Caco-2 (cell line): ENCODE data around the gene CACNA1H. TPM values are rescaled to one million over a fixed set of nuclear protein-coding genes. Genes with fewer than 3 reads are reported as not detected.

Experiments used
- BruUV-seq: library from RNA; stranded (reverse); fragments of 400-500 nt; replicated peaks from 2 replicates; lab custom pipeline; 2021; lab: Mats Ljungman, UMichigan
- CTCF ChIA-PET: fragments of 300-600 bp; sonication (Branson Sonifier 250); formaldehyde crosslinking; loops from one replicate; lab custom pipeline; 2022; ENCODE audit warnings: antibody characterized with exemption; lab: Charles Lee
- POLR2A ChIA-PET: fragments of 300-600 bp; sonication (Branson Sonifier 250); formaldehyde crosslinking; loops from one replicate; lab custom pipeline; 2022; ENCODE audit warnings: antibody characterized with exemption; lab: Charles Lee
- DNase-seq, 2 experiments: peaks; one replicate each; pipeline versions ENCODE4 v3.0.0 to v3.0.0-alpha.2; 2020 to 2022
- H3K27me3 ChIP-seq: replicated peaks from 2 replicates; pipeline ENCODE4 v1.6.0; 2011; ENCODE audit warnings: low read length; ENCODE audit not compliant: control insufficient read depth, insufficient read depth
- H3K36me3 ChIP-seq: 2 replicates; pipeline ENCODE4 v1.5.1; 2011; ENCODE audit warnings: low read length; ENCODE audit not compliant: control insufficient read depth, insufficient read depth
- H3K4me1 ChIP-seq: fragments of 250-450 bp; sonication (Bioruptor Pico); 2 replicates; pipeline ENCODE4 v1.5.1; 2020; ENCODE audit warnings: mild to moderate bottlenecking
- H3K4me3 ChIP-seq: 2 replicates; pipeline ENCODE4 v1.5.1; 2011; ENCODE audit warnings: low read depth, mild to moderate bottlenecking, control low read depth, low read length
- H3K9me3 ChIP-seq: fragments of 250-450 bp; sonication (Bioruptor Pico); 2 replicates; pipeline ENCODE4 v1.5.1; 2020; ENCODE audit warnings: mild to moderate bottlenecking, moderate library complexity
- H3K27ac Mint-ChIP-seq: one replicate; pipeline ENCODE4 v1.8.0; 2022; ENCODE audit warnings: mixed read lengths; ENCODE audit not compliant: unreplicated experiment
- H3K27me3 Mint-ChIP-seq: one replicate; pipeline ENCODE4 v1.8.0; 2022; ENCODE audit warnings: mixed read lengths; ENCODE audit not compliant: insufficient read depth, unreplicated experiment
- H3K36me3 Mint-ChIP-seq: one replicate; pipeline ENCODE4 v1.8.0; 2022; ENCODE audit warnings: mild to moderate bottlenecking, mixed read lengths; ENCODE audit not compliant: insufficient read depth, unreplicated experiment
- H3K4me1 Mint-ChIP-seq: one replicate; pipeline ENCODE4 v1.8.0; 2022; ENCODE audit warnings: low read depth, mixed read lengths; ENCODE audit not compliant: unreplicated experiment
- H3K4me3 Mint-ChIP-seq: one replicate; pipeline ENCODE4 v1.8.0; 2022; ENCODE audit warnings: mild to moderate bottlenecking, moderate library complexity, mixed read lengths; ENCODE audit not compliant: unreplicated experiment
- H3K9me3 Mint-ChIP-seq: one replicate; pipeline ENCODE4 v1.8.0; 2022; ENCODE audit warnings: mixed read lengths; ENCODE audit not compliant: unreplicated experiment
- intact Hi-C: fragments of 100-400 bp; cut with micrococcal nuclease; formaldehyde crosslinking; loops from one replicate; pipeline ENCODE4 v1.10.0; 2022; ENCODE audit not compliant: unreplicated experiment
- total RNA-seq: library from RNA; stranded (reverse); gene quantifications from 2 replicates; pipeline ENCODE4 v1.2.3, GENCODE V29; 2022
- TF ChIP-seq, protein P1 (sequence below), 2 experiments: fragments of 200-600 bp in 1 of 2; IDR thresholded peaks; 1 replicate in 1 of 2; 2 replicates in 1 of 2; pipeline versions ENCODE4 v1.5.1 to v1.8.0; 2011 to 2022; ENCODE audit warnings: antibody characterized with exemption in 1 of 2, control low read depth in 1 of 2, inconsistent platforms in 1 of 2, low read depth in 1 of 2, low read length in 1 of 2, mild to moderate bottlenecking in 1 of 2, moderate library complexity in 1 of 2; ENCODE audit not compliant: insufficient read depth in 1 of 2, severe bottlenecking in 1 of 2, unreplicated experiment in 1 of 2

CACNA1H gene
- total RNA-seq, 1 experiment from 2014 or later: 5.1 TPM

DNA sequence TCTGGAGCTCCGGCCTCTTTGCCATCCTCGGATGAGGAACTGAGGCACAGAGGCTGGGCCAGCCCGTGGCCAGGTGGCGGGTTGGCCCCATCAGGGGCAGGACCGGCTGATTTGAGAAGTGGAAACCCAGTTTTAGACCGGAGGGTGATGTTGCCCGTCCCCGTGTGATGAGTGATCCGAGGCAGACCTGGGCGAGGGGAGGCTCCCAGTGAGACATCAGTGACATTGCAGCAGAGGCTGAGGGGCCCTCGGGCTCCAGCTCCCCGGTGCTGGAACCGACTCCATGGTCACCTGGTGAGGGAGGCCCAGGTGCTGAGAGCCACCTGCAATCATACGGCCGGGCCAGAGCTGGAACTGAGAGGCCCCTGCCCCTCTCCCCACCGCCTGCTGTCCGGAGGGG is 26.9 kb upstream of the CACNA1H start:
- no peaks in the 10 kb centered on the region for H3K36me3 ChIP-seq
- Mint-ChIP-seq H3K9me3 (no peaks in the 10 kb centered on the region), H3K4me1 (no peaks in the 10 kb centered on the region), H3K36me3 (no peaks in the 10 kb centered on the region), H3K4me3 (no peak overlapping the region), H3K27ac (no peak overlapping the region), H3K27me3 (no peaks in the 10 kb centered on the region)
- no peak overlapping the region for H3K4me3 ChIP-seq
- H3K27me3 ChIP-seq: no peaks in the 10 kb centered on the region
- no TSS peak for BruUV-seq
- ChIA-PET POLR2A (no interaction called here), CTCF (no interaction called here)
- intact Hi-C loops: no loop called here
- TF ChIP-seq, protein P1, sequence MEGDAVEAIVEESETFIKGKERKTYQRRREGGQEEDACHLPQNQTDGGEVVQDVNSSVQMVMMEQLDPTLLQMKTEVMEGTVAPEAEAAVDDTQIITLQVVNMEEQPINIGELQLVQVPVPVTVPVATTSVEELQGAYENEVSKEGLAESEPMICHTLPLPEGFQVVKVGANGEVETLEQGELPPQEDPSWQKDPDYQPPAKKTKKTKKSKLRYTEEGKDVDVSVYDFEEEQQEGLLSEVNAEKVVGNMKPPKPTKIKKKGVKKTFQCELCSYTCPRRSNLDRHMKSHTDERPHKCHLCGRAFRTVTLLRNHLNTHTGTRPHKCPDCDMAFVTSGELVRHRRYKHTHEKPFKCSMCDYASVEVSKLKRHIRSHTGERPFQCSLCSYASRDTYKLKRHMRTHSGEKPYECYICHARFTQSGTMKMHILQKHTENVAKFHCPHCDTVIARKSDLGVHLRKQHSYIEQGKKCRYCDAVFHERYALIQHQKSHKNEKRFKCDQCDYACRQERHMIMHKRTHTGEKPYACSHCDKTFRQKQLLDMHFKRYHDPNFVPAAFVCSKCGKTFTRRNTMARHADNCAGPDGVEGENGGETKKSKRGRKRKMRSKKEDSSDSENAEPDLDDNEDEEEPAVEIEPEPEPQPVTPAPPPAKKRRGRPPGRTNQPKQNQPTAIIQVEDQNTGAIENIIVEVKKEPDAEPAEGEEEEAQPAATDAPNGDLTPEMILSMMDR (IDR thresholded peaks at IDR 0.05; ENCODE audit: insufficient read depth in 1 of 2, low read depth in 1 of 2, low read length in 1 of 2, severe bottlenecking in 1 of 2, unreplicated experiment in 1 of 2): no peak
- DNase-seq: no peak
- no peaks in the 10 kb centered on the region for H3K4me1 ChIP-seq
- no peaks in the 10 kb centered on the region for H3K9me3 ChIP-seq

DNA sequence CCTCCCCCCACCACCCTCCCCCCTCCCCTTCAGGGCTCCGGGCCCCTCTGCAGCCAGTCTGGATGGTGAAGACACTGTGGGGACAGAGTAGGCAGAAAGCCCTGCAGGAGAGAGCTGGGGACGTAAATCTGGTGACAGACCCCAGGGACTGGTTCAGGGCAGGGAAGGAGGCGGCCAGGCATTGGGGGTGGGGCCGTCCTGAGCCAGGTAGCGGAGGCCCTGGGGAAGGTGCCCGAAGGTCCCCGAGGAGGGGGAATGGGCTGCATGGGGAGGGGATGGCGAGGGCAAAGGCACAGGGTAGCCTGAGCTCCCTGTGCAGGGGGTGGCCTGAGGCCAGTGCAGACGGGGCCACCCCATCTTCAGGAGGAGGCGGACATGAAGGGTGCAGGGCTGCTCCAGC is 26.3 kb upstream of the CACNA1H start:
- Mint-ChIP-seq H3K27ac (no peak overlapping the region), H3K36me3 (no peaks in the 10 kb centered on the region), H3K4me1 (no peaks in the 10 kb centered on the region), H3K27me3 (no peaks in the 10 kb centered on the region), H3K4me3 (no peak overlapping the region), H3K9me3 (no peaks in the 10 kb centered on the region)
- intact Hi-C loops: no loop called here
- TF ChIP-seq, protein P1 (IDR thresholded peaks at IDR 0.05; ENCODE audit: insufficient read depth in 1 of 2, low read depth in 1 of 2, low read length in 1 of 2, severe bottlenecking in 1 of 2, unreplicated experiment in 1 of 2): no peak
- H3K27me3 ChIP-seq: no peaks in the 10 kb centered on the region
- no peaks in the 10 kb centered on the region for H3K4me1 ChIP-seq
- no peak for DNase-seq
- ChIA-PET CTCF (no interaction called here), POLR2A (no interaction called here)
- no peaks in the 10 kb centered on the region for H3K36me3 ChIP-seq
- no peak overlapping the region for H3K4me3 ChIP-seq
- H3K9me3 ChIP-seq: no peaks in the 10 kb centered on the region
- no TSS peak for BruUV-seq

DNA sequence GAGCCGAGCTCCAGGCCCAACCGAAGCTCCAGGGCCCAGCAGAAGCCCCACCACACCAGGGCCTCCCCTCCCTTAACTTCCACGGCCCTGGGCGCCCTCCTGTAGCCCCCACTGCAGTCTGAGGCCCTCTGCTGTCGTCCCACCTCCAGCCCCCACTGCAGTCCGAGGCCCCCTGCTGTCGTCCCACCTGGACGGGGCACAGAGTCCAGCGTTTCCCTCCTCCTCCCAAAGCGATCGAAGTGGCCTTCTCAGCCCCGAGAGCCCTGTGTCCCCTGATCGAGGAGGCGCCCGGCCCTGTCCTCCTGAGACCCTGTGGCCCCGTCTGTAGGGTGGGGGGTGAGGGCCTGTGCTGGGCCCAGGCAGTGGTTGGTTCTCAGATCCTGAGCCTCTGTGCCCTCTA is 25.8 kb upstream of the CACNA1H start:
- no peaks in the 10 kb centered on the region for H3K36me3 Mint-ChIP-seq
- H3K4me1 Mint-ChIP-seq: no peaks in the 10 kb centered on the region
- ChIA-PET CTCF (no interaction called here), POLR2A (no interaction called here)
- DNase-seq: no peak
- Histone ChIP-seq H3K4me1 (no peaks in the 10 kb centered on the region), H3K4me3 (no peak overlapping the region), H3K27me3 (no peaks in the 10 kb centered on the region), H3K36me3 (no peaks in the 10 kb centered on the region), H3K9me3 (no peaks in the 10 kb centered on the region)
- no TSS peak for BruUV-seq
- intact Hi-C loops: no loop called here
- no peaks in the 10 kb centered on the region for H3K27me3 Mint-ChIP-seq
- H3K9me3 Mint-ChIP-seq: no peaks in the 10 kb centered on the region
- TF ChIP-seq, protein P1 (IDR thresholded peaks at IDR 0.05; ENCODE audit: insufficient read depth in 1 of 2, low read depth in 1 of 2, low read length in 1 of 2, severe bottlenecking in 1 of 2, unreplicated experiment in 1 of 2): no peak
- no peak overlapping the region for H3K4me3 Mint-ChIP-seq
- no peak overlapping the region for H3K27ac Mint-ChIP-seq
